HEK293 (cell line): Measurements from ENCODE around the gene AFDN.

Source experiments
- CTCF ChIA-PET: fragments of 350-600 bp; formaldehyde crosslinking; extraction: SDS; loops from one replicate; lab custom pipeline; 2021; ENCODE audit warnings: antibody characterized with exemption; lab: Yijun Ruan, JAX
- POLR2A ChIA-PET: fragments of 300-600 bp; formaldehyde crosslinking; extraction: SDS; loops from one replicate; lab custom pipeline; 2020; ENCODE audit warnings: antibody characterized with exemption, inconsistent platforms; lab: Yijun Ruan, JAX
- H3K27ac ChIP-seq: fragments of 200-500 bp; sonication (Bioruptor generic); 2 replicates; pipeline ENCODE4 v1.5.1; 2014; ENCODE audit warnings: low read depth, low read length, control low read depth, inconsistent platforms; ENCODE audit errors: extremely low read depth
- H3K36me3 ChIP-seq, 2 experiments: fragments of 200-500 bp in 1 of 2; sonication (Bioruptor generic) in 1 of 2; 1 replicate in 1 of 2; 2 replicates in 1 of 2; pipeline ENCODE4 v1.5.1; 2014 to 2017; ENCODE audit warnings: inconsistent platforms in 2 of 2, low read length in 2 of 2; ENCODE audit not compliant: control insufficient read depth in 2 of 2, insufficient read depth in 1 of 2
- H3K4me1 ChIP-seq: fragments of 200-500 bp; sonication (Bioruptor generic); 2 replicates; pipeline ENCODE4 v1.5.1; 2014; ENCODE audit warnings: mild to moderate bottlenecking, low read length, inconsistent platforms; ENCODE audit not compliant: control insufficient read depth, insufficient read depth
- H3K4me3 ChIP-seq: 2 replicates; pipeline ENCODE4 v1.5.1; 2011; ENCODE audit warnings: low read depth, mild to moderate bottlenecking, control low read depth, low read length, moderate library complexity
- H3K9me3 ChIP-seq: fragments of 200-500 bp; sonication (Bioruptor generic); 2 replicates; pipeline ENCODE4 v1.5.1; 2014; ENCODE audit warnings: low read depth, low read length, inconsistent platforms; ENCODE audit not compliant: control insufficient read depth, insufficient read depth
- FEZF1 ChIP-seq: fragments of 450-650 bp; formaldehyde crosslinking; IDR thresholded peaks from 2 replicates; pipeline ENCODE4 v1.5.1; 2016; ENCODE audit warnings: missing biosample characterization, missing genetic modification characterization
- IKZF3 ChIP-seq: fragments of 450-650 bp; IDR thresholded peaks from 2 replicates; pipeline ENCODE4 v1.5.0; 2018; ENCODE audit warnings: missing biosample characterization, mild to moderate bottlenecking, missing genetic modification characterization, moderate library complexity
- MYNN ChIP-seq: fragments of 450-650 bp; formaldehyde crosslinking; IDR thresholded peaks from 2 replicates; pipeline ENCODE4 v1.5.1; 2016; ENCODE audit warnings: missing biosample characterization, missing genetic modification characterization, borderline replicate concordance
- SP3 ChIP-seq: fragments of 450-650 bp; formaldehyde crosslinking; IDR thresholded peaks from 2 replicates; pipeline ENCODE4 v1.5.1; 2016; ENCODE audit warnings: missing biosample characterization, missing genetic modification characterization
- SP7 ChIP-seq: fragments of 450-650 bp; formaldehyde crosslinking; IDR thresholded peaks from 2 replicates; pipeline ENCODE4 v1.5.1; 2016; ENCODE audit warnings: missing biosample characterization, missing genetic modification characterization
- TCF7L2 ChIP-seq: IDR thresholded peaks from 2 replicates; pipeline ENCODE4 v1.6.1; 2011; ENCODE audit warnings: low read depth, mild to moderate bottlenecking, inconsistent platforms, low read length, moderate library complexity, borderline replicate concordance
- TRIM28 ChIP-seq: IDR thresholded peaks from 2 replicates; pipeline ENCODE4 v1.6.1; 2011; ENCODE audit warnings: low read length, control low read depth, borderline replicate concordance
- ZBTB10 ChIP-seq: fragments of 450-650 bp; formaldehyde crosslinking; IDR thresholded peaks from 2 replicates; pipeline ENCODE4 v1.5.1; 2016; ENCODE audit warnings: missing biosample characterization, missing genetic modification characterization
- ZBTB8A ChIP-seq: fragments of 450-650 bp; formaldehyde crosslinking; IDR thresholded peaks from 2 replicates; pipeline ENCODE4 v1.5.1; 2016; ENCODE audit warnings: missing biosample characterization, missing genetic modification characterization
- ZNF248 ChIP-seq: fragments of 450-650 bp; formaldehyde crosslinking; IDR thresholded peaks from 2 replicates; pipeline ENCODE4 v1.5.1; 2017; ENCODE audit warnings: missing biosample characterization, missing genetic modification characterization
- ZNF26 ChIP-seq: fragments of 450-650 bp; formaldehyde crosslinking; IDR thresholded peaks from 2 replicates; pipeline ENCODE4 v1.5.1; 2016; ENCODE audit warnings: missing biosample characterization, missing genetic modification characterization
- ZNF449 ChIP-seq: fragments of 450-650 bp; formaldehyde crosslinking; IDR thresholded peaks from 2 replicates; pipeline ENCODE4 v1.5.1; 2017; ENCODE audit warnings: missing biosample characterization, mild to moderate bottlenecking, missing genetic modification characterization, moderate library complexity
- ZNF518A ChIP-seq: fragments of 450-650 bp; formaldehyde crosslinking; conservative IDR thresholded peaks from 2 replicates; pipeline ENCODE4 v1.5.1; 2016; ENCODE audit warnings: low read depth, missing biosample characterization, missing genetic modification characterization
- ZNF560 ChIP-seq: fragments of 450-650 bp; formaldehyde crosslinking; IDR thresholded peaks from 2 replicates; pipeline ENCODE4 v1.5.1; 2017; ENCODE audit warnings: missing biosample characterization, missing genetic modification characterization, borderline replicate concordance
- ZNF624 ChIP-seq: fragments of 450-650 bp; formaldehyde crosslinking; IDR thresholded peaks from 2 replicates; pipeline ENCODE4 v1.5.1; 2017; ENCODE audit warnings: missing biosample characterization, missing genetic modification characterization
- ZNF645 ChIP-seq: fragments of 450-650 bp; formaldehyde crosslinking; IDR thresholded peaks from 2 replicates; pipeline ENCODE4; 2016; ENCODE audit warnings: missing biosample characterization, missing genetic modification characterization
- ZNF701 ChIP-seq: fragments of 450-650 bp; formaldehyde crosslinking; IDR thresholded peaks from 2 replicates; pipeline ENCODE4 v1.5.1; 2016; ENCODE audit warnings: missing biosample characterization, missing genetic modification characterization
- ZNF785 ChIP-seq: fragments of 450-650 bp; formaldehyde crosslinking; IDR thresholded peaks from 2 replicates; pipeline ENCODE4 v1.5.1; 2016; ENCODE audit warnings: missing biosample characterization, missing genetic modification characterization

AFDN gene

GRCh38 chr6:167841981-167842380 lies 15.3 kb downstream of the AFDN start:
- Histone ChIP-seq H3K4me1 (peaks cover 31% of the 10 kb centered on the region), H3K36me3 (no peaks in the 10 kb centered on the region), H3K4me3 (no peak overlapping the region), H3K27ac (no peak overlapping the region), H3K9me3 (no peaks in the 10 kb centered on the region)
- CTCF ChIA-PET = interaction anchor here (0.7 to 1.8 kb wide), 2 partner anchors 13 to 140 kb away, joined by 4 read pairs; no protein-coding TSS in a partner anchor
- no peak for TF ChIP-seq ZNF645 (tag by site-specific recombination)
- TF ChIP-seq ZNF560 (tag by site-specific recombination) = no peak
- peak; percentile 35; the same call in 1 of the 2 replicates for TF ChIP-seq ZBTB8A
- TF ChIP-seq ZBTB10 (tag by site-specific recombination) = no peak
- no peak for TF ChIP-seq ZNF518A (tag by site-specific recombination)
- TF ChIP-seq ZNF701 = no peak
- TF ChIP-seq IKZF3 (tag by site-specific recombination) = no peak
- no peak for TF ChIP-seq MYNN (tag by site-specific recombination)
- no peak for TF ChIP-seq ZNF449
- TF ChIP-seq TRIM28 = no peak
- TF ChIP-seq ZNF624 (tag by site-specific recombination) = no peak
- TF ChIP-seq TCF7L2 = 0 out of 2 replicates have a peak, but pooled peaks have one; percentile 4
- 0 out of 2 replicates have a peak, but pooled peaks have one; percentile 7 for TF ChIP-seq FEZF1 (tag by site-specific recombination)
- TF ChIP-seq ZNF248 (tag by site-specific recombination) = no peak
- no peak for TF ChIP-seq SP7 (tag by site-specific recombination)
- TF ChIP-seq ZNF785 = no peak
- no peak for TF ChIP-seq ZNF26 (tag by site-specific recombination)
- no peak for TF ChIP-seq SP3 (tag by site-specific recombination)
- POLR2A ChIA-PET = no interaction called here
